ENCODE results near the gene P3H4.
"Not testable (repeated sequence)": the region's sequence is repeated elsewhere in the genome, so short reads cannot be mapped to it uniquely, and the experiment has no call there.

The P3H4 gene

GRCh38 chr17:41792845-41793783 is 18.6 kb downstream of the P3H4 start:
- peak; percentile 61 for DNase-seq

- DNase-seq: no peak
Observed at GRCh38 chr17:41787021-41787418, 24.7 kb downstream of the P3H4 start.

- DNase-seq: peak; percentile 100
Observed at GRCh38 chr17:41786227-41787020, 25.3 kb downstream of the P3H4 start, which contains the start of gene JUP. TSS of gene JUP (minus strand) at chr17:41786711. CDS start at chr17:41771854, 14,857 bp downstream.

- DNase-seq: peak; percentile 77
Observed at GRCh38 chr17:41785859-41786226, 25.9 kb downstream of the P3H4 start.

- DNase-seq: no peak
Observed at GRCh38 chr17:41785091-41785858, 26.5 kb downstream of the P3H4 start.

- peak; percentile 29 for DNase-seq
Observed at GRCh38 chr17:41784207-41784744, 27.5 kb downstream of the P3H4 start.

GRCh38 chr17:41782142-41782541 is 29.6 kb downstream of the P3H4 start:
- DNase-seq: no peak

GRCh38 chr17:41781404-41782110 is 30.2 kb downstream of the P3H4 start:
- no peak for DNase-seq

- no peak for DNase-seq
Observed at GRCh38 chr17:41779954-41780353, 31.8 kb downstream of the P3H4 start.

- DNase-seq: peak; percentile 94
Observed at GRCh38 chr17:41777574-41778188, 34.1 kb downstream of the P3H4 start.

- DNase-seq: no peak
Observed at GRCh38 chr17:41777157-41777573, 34.6 kb downstream of the P3H4 start.

GRCh38 chr17:41776262-41776900 is 35.4 kb downstream of the P3H4 start:
- not testable (repeated sequence) for DNase-seq

GRCh38 chr17:41775394-41776226 is 36.1 kb downstream of the P3H4 start:
- DNase-seq: no peak

GRCh38 chr17:41773731-41774193 is 38.0 kb downstream of the P3H4 start:
- no peak for DNase-seq

GRCh38 chr17:41773190-41773588 is 38.6 kb downstream of the P3H4 start:
- DNase-seq: peak; percentile 87

- no peak for DNase-seq
Observed at GRCh38 chr17:41772586-41773189, 39.1 kb downstream of the P3H4 start.

GRCh38 chr17:41772218-41772585 is 39.5 kb downstream of the P3H4 start:
- DNase-seq: peak; percentile 77

- DNase-seq: no peak
Observed at GRCh38 chr17:41771389-41772206, 40.2 kb downstream of the P3H4 start.

GRCh38 chr17:41769985-41770384 is 41.8 kb downstream of the P3H4 start:
- no peak for DNase-seq
